CD8-positive, alpha-beta memory T cell (primary cell): ENCODE results near the gene ACO2. TPM values are rescaled to one million over a fixed set of nuclear protein-coding genes. Genes with fewer than 3 reads are reported as not detected.

Experiments
- CTCF ChIA-PET: fragments of 350-600 bp; sonication (Branson Sonifier 250); formaldehyde crosslinking; loops from one replicate; lab custom pipeline; 2021; ENCODE audit warnings: antibody characterized with exemption; lab: Charles Lee
- POLR2A ChIA-PET: fragments of 350-600 bp; sonication (Branson Sonifier 250); formaldehyde crosslinking; loops from one replicate; lab custom pipeline; 2021; ENCODE audit warnings: antibody characterized with exemption; lab: Charles Lee
- DNase-seq, 5 donors: peaks; one replicate each; pipeline versions ENCODE4 v3.0.0 to v3.0.0-alpha.2; 2020 to 2022; ENCODE audit warnings: mixed read lengths in 1 of 5
- H3K27ac ChIP-seq: one replicate; pipeline ENCODE4 v1.7.0; 2013; ENCODE audit warnings: low read depth, mild to moderate bottlenecking, low read length, moderate library complexity
- H3K27me3 ChIP-seq: 2 replicates; pipeline ENCODE4 v1.7.0; 2013; ENCODE audit warnings: low read length, mild to moderate bottlenecking; ENCODE audit not compliant: insufficient read depth, poor library complexity, severe bottlenecking
- H3K36me3 ChIP-seq: 2 replicates; pipeline ENCODE4 v1.7.0; 2013; ENCODE audit warnings: mild to moderate bottlenecking, low read length, moderate library complexity; ENCODE audit not compliant: insufficient read depth
- H3K4me1 ChIP-seq: 2 replicates; pipeline ENCODE4 v1.7.0; 2013; ENCODE audit warnings: mild to moderate bottlenecking, low read length, moderate library complexity; ENCODE audit not compliant: insufficient read depth
- H3K4me3 ChIP-seq: 2 replicates; pipeline ENCODE4 v1.7.0; 2013; ENCODE audit warnings: mild to moderate bottlenecking, low read length
- H3K9me3 ChIP-seq: 2 replicates; pipeline ENCODE4 v1.7.0; 2013; ENCODE audit warnings: mild to moderate bottlenecking, low read length
- H3K27ac Mint-ChIP-seq, 8 donors: one replicate each; pipeline ENCODE4 v1.8.0; 2020 to 2021; ENCODE audit warnings: mixed read lengths in 8 of 8, mild to moderate bottlenecking in 6 of 8, inconsistent platforms in 3 of 8, moderate library complexity in 3 of 8
- H3K27me3 Mint-ChIP-seq, 2 donors: one replicate each; pipeline ENCODE4 v1.8.0; 2020 to 2021; ENCODE audit warnings: mixed read lengths in 2 of 2, mild to moderate bottlenecking in 1 of 2, moderate library complexity in 1 of 2
- H3K36me3 Mint-ChIP-seq, 3 donors: one replicate each; pipeline ENCODE4 v1.8.0; 2020 to 2021; ENCODE audit warnings: mixed read lengths in 3 of 3, inconsistent platforms in 1 of 3, mild to moderate bottlenecking in 1 of 3
- H3K4me1 Mint-ChIP-seq, 3 donors: one replicate each; pipeline ENCODE4 v1.8.0; 2020 to 2021; ENCODE audit warnings: mixed read lengths in 3 of 3, inconsistent platforms in 1 of 3, mild to moderate bottlenecking in 1 of 3
- H3K4me3 Mint-ChIP-seq, 7 donors: one replicate each; pipeline ENCODE4 v1.8.0; 2020 to 2021; ENCODE audit warnings: mixed read lengths in 7 of 7, mild to moderate bottlenecking in 6 of 7, moderate library complexity in 4 of 7, inconsistent platforms in 2 of 7
- H3K9me3 Mint-ChIP-seq, 5 donors: one replicate each; pipeline ENCODE4 v1.8.0; 2020 to 2022; ENCODE audit warnings: mixed read lengths in 5 of 5, mild to moderate bottlenecking in 3 of 5, moderate library complexity in 2 of 5, inconsistent platforms in 1 of 5
- polyA plus RNA-seq: library from polyadenylated mRNA; unstranded; fragments of 300-500 nt; fragmentation: Illumina TruSeq; gene quantifications from one replicate; pipeline ENCODE4 v1.2.3, GENCODE V29; 2021
- total RNA-seq, 2 experiments: library from RNA; stranded (reverse); gene quantifications; one replicate each; pipeline ENCODE4 v1.2.3, GENCODE V29; 2021

Gene ACO2
- total and polyA plus RNA-seq, 3 experiments from 2014 or later, result 92.5 to 114 (median 112) TPM

GRCh38 chr22:41485033-41485432 is 16.1 kb downstream of the ACO2 start:
- Mint-ChIP-seq H3K9me3 (no peaks in the 10 kb centered on the region), H3K27me3 (no peaks in the 10 kb centered on the region), H3K36me3 (peaks cover 0 to 21% (median 0%) of the 10 kb centered on the region in 3 donors), H3K4me1 (peaks cover 39 to 77% (median 50%) of the 10 kb centered on the region in 3 donors), H3K27ac (no peak overlapping the region), H3K4me3 (no peak overlapping the region)
- H3K9me3 ChIP-seq, result no peaks in the 10 kb centered on the region
- no peak for DNase-seq
- no peaks in the 10 kb centered on the region for H3K4me1 ChIP-seq
- no peaks in the 10 kb centered on the region for H3K27me3 ChIP-seq
- ChIA-PET CTCF (no interaction called here), POLR2A (interaction anchor here (0.6 kb wide), 1 partner anchor 21 kb away, joined by 4 read pairs; no protein-coding TSS in a partner anchor)
- no peak overlapping the region for H3K27ac ChIP-seq
- no peak overlapping the region for H3K4me3 ChIP-seq
- no peaks in the 10 kb centered on the region for H3K36me3 ChIP-seq

- Histone ChIP-seq H3K9me3 (no peaks in the 10 kb centered on the region), H3K4me3 (no peak overlapping the region), H3K36me3 (no peaks in the 10 kb centered on the region), H3K4me1 (no peaks in the 10 kb centered on the region), H3K27me3 (no peaks in the 10 kb centered on the region), H3K27ac (no peak overlapping the region)
- Mint-ChIP-seq H3K4me1 (peaks cover 35 to 67% (median 55%) of the 10 kb centered on the region in 3 donors), H3K27me3 (no peaks in the 10 kb centered on the region), H3K9me3 (no peaks in the 10 kb centered on the region), H3K36me3 (peaks cover 0 to 21% (median 0%) of the 10 kb centered on the region in 3 donors), H3K27ac (peak overlapping the region in 1 of 8 donors; percentile 29), H3K4me3 (no peak overlapping the region)
- ChIA-PET CTCF (interaction anchor here (1.3 kb wide), 1 partner anchor 83 kb away, joined by 3 read pairs; no protein-coding TSS in a partner anchor), POLR2A (no interaction called here)
- DNase-seq, result no peak
These were observed 18.4 kb downstream of the ACO2 start for GRCh38 chr22:41487037-41487935.

GRCh38 chr22:41488076-41488475 is 19.2 kb downstream of the ACO2 start:
- Mint-ChIP-seq H3K9me3 (no peaks in the 10 kb centered on the region), H3K36me3 (peaks cover 0 to 19% (median 0%) of the 10 kb centered on the region in 3 donors), H3K4me3 (no peak overlapping the region), H3K4me1 (peaks cover 29 to 60% (median 48%) of the 10 kb centered on the region in 3 donors), H3K27me3 (no peaks in the 10 kb centered on the region), H3K27ac (peak overlapping the region in 1 of 8 donors; percentile 58)
- ChIA-PET POLR2A (no interaction called here), CTCF (interaction anchor here (1.1 kb wide), 1 partner anchor 86 kb away, joined by 3 read pairs; no protein-coding TSS in a partner anchor)
- Histone ChIP-seq H3K4me3 (no peak overlapping the region), H3K9me3 (no peaks in the 10 kb centered on the region), H3K27me3 (no peaks in the 10 kb centered on the region), H3K36me3 (no peaks in the 10 kb centered on the region), H3K27ac (no peak overlapping the region), H3K4me1 (no peaks in the 10 kb centered on the region)
- no peak for DNase-seq

- Mint-ChIP-seq H3K36me3 (peaks cover 0 to 20% (median 0%) of the 10 kb centered on the region in 3 donors), H3K27ac (no peak overlapping the region), H3K9me3 (no peaks in the 10 kb centered on the region), H3K4me3 (no peak overlapping the region), H3K27me3 (no peaks in the 10 kb centered on the region), H3K4me1 (peaks cover 27 to 57% (median 46%) of the 10 kb centered on the region in 3 donors)
- Histone ChIP-seq H3K4me3 (no peak overlapping the region), H3K27ac (no peak overlapping the region), H3K4me1 (no peaks in the 10 kb centered on the region), H3K9me3 (no peaks in the 10 kb centered on the region), H3K27me3 (no peaks in the 10 kb centered on the region), H3K36me3 (no peaks in the 10 kb centered on the region)
- ChIA-PET POLR2A (interaction anchor here (0.5 kb wide), 1 partner anchor 80 kb away, joined by 3 read pairs; no protein-coding TSS in a partner anchor), CTCF (interaction anchor here (1.1 kb wide), 1 partner anchor 87 kb away, joined by 3 read pairs; no protein-coding TSS in a partner anchor)
- DNase-seq, result no peak
These were observed 19.9 kb downstream of the ACO2 start for GRCh38 chr22:41488596-41489385.

DNA sequence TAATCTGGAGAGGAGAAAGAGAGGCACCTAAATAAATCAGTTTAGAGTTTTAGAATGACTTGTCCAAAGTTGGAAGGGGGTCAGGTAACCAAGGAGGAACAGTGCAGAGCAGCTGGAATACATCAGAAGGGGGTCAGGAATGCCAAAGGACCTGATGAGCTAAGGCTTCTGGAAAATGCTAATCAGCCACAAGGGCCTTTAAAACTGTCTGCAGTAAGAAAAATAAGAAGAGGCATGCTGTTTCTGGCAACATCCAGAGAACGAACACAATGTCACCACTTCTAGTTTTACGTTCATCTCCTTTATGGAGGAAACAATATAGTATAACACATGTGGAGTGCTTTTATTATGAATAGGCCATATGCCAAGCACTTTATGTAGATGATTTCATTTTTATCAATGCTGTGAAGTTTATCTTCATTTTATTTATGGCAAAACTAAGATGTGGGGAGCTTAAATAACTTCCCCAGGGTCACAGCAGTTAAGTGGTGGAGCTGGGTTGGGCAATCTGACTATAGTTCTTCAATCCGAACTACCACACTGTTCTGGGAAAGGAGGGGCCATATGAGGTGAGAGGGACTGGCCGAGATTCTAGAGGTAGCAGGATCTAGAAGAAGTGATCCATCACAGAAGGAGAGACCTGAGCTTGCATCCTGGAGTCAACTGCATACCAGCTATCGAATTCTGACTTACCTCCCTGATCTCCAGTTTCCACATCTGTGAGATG is 22.6 kb downstream of the ACO2 start:
- POLR2A ChIA-PET, result interaction anchor here (0.7 kb wide), 1 partner anchor 14 kb away, joined by 4 read pairs; no protein-coding TSS in a partner anchor
- peaks cover 0 to 25% (median 0%) of the 10 kb centered on the region in 3 donors for H3K36me3 Mint-ChIP-seq

GRCh38 chr22:41498303-41498835 is 29.5 kb downstream of the ACO2 start:
- H3K27me3 Mint-ChIP-seq, result no peaks in the 10 kb centered on the region
- peaks cover 0 to 50% (median 3%) of the 10 kb centered on the region in 3 donors for H3K36me3 Mint-ChIP-seq
- DNase-seq, result no peak
- Histone ChIP-seq H3K27ac (no peak overlapping the region), H3K36me3 (peaks cover 18% of the 10 kb centered on the region), H3K4me1 (no peaks in the 10 kb centered on the region), H3K9me3 (no peaks in the 10 kb centered on the region), H3K27me3 (no peaks in the 10 kb centered on the region), H3K4me3 (no peak overlapping the region)
- peak overlapping the region in 2 of 8 donors; percentile 33 to 34 for H3K27ac Mint-ChIP-seq
- H3K4me1 Mint-ChIP-seq, result peaks cover 3 to 9% (median 6%) of the 10 kb centered on the region in 3 donors
- H3K4me3 Mint-ChIP-seq, result no peak overlapping the region
- CTCF ChIA-PET, result interaction anchor here (1.4 to 1.5 kb wide), 2 partner anchors 27 to 95 kb away, joined by 3 to 11 read pairs; no protein-coding TSS in a partner anchor
- no peaks in the 10 kb centered on the region for H3K9me3 Mint-ChIP-seq
- POLR2A ChIA-PET, result no interaction called here

More for the DNA sequence above, 22.6 kb downstream of the ACO2 start:
- Mint-ChIP-seq H3K4me1 (peaks cover 19 to 47% (median 35%) of the 10 kb centered on the region in 3 donors), H3K27ac (peak overlapping the region in 2 of 8 donors; percentile 17 to 25), H3K9me3 (no peaks in the 10 kb centered on the region), H3K4me3 (no peak overlapping the region), H3K27me3 (no peaks in the 10 kb centered on the region)
- Histone ChIP-seq H3K4me1 (no peaks in the 10 kb centered on the region), H3K27ac (no peak overlapping the region), H3K36me3 (no peaks in the 10 kb centered on the region), H3K4me3 (no peak overlapping the region), H3K9me3 (no peaks in the 10 kb centered on the region), H3K27me3 (no peaks in the 10 kb centered on the region)
- CTCF ChIA-PET, result no interaction called here
- no peak for DNase-seq
